AG09309 (cell line): ENCODE data around the gene C1QTNF9B.
"Not testable (repeated sequence)": the region's sequence is repeated elsewhere in the genome, so short reads cannot be mapped to it uniquely, and the experiment has no call there.

ENCODE experiments used
- DNase-seq: peaks from one replicate; pipeline ENCODE4 v3.0.0-alpha.2; 2010; ENCODE audit warnings: low read depth
- H3K4me3 ChIP-seq: 2 replicates; pipeline ENCODE4 v1.5.1; 2011; ENCODE audit warnings: mild to moderate bottlenecking, low read depth, low read length, moderate library complexity; ENCODE audit not compliant: control insufficient read depth
- CTCF ChIP-seq: IDR thresholded peaks from 2 replicates; pipeline ENCODE4 v1.5.1; 2011; ENCODE audit warnings: mild to moderate bottlenecking, low read depth, low read length, inconsistent platforms; ENCODE audit not compliant: insufficient read depth, control insufficient read depth; ENCODE audit errors: missing control alignments

Gene C1QTNF9B

GRCh38 chr13:23899555-23899954 is 2.3 kb upstream of the C1QTNF9B start:
- TF ChIP-seq CTCF, result peak; percentile 55
- no peak overlapping the region for H3K4me3 ChIP-seq
- DNase-seq, result peak; percentile 11

- TF ChIP-seq CTCF, result no peak
- DNase-seq, result no peak
- H3K4me3 ChIP-seq, result no peak overlapping the region
These were observed 799 bp upstream of the C1QTNF9B start for GRCh38 chr13:23898101-23898500.

- not testable (repeated sequence) for H3K4me3 ChIP-seq, DNase-seq
These were observed 2.6 kb downstream of the C1QTNF9B start for GRCh38 chr13:23894746-23895145.

- H3K4me3 ChIP-seq, DNase-seq: not testable (repeated sequence)
These were observed 3.5 kb downstream of the C1QTNF9B start for GRCh38 chr13:23893791-23894190.

GRCh38 chr13:23889615-23890607 is 7.4 kb downstream of the C1QTNF9B start:
- peak; percentile 26 for TF ChIP-seq CTCF
- H3K4me3 ChIP-seq, result peak overlapping the region; percentile 69
- no peak for DNase-seq

GRCh38 chr13:23888658-23889614 is 8.4 kb downstream of the C1QTNF9B start, which contains the start of gene MIPEP:
Gene MIPEP (minus strand): TSS chr13:23889400. CDS start chr13:23889320, 80 bp downstream.
- peak; percentile 68 for DNase-seq
- H3K4me3 ChIP-seq, result peak within 1 kb of the TSS; percentile 69
- peak; percentile 78 for TF ChIP-seq CTCF

GRCh38 chr13:23884361-23884760 is 12.9 kb downstream of the C1QTNF9B start:
- not testable (repeated sequence) for DNase-seq

GRCh38 chr13:23883255-23883654 is 14.0 kb downstream of the C1QTNF9B start:
- no peak for TF ChIP-seq CTCF
- no peak for DNase-seq
- H3K4me3 ChIP-seq, result no peak overlapping the region

More at GRCh38 chr13:23884361-23884760, 12.9 kb downstream of the C1QTNF9B start:
- H3K4me3 ChIP-seq, result not testable (repeated sequence)

- DNase-seq, H3K4me3 ChIP-seq: not testable (repeated sequence)
These were observed 15.9 kb downstream of the C1QTNF9B start for GRCh38 chr13:23881402-23881800.

GRCh38 chr13:23880493-23881401 is 16.6 kb downstream of the C1QTNF9B start:
- DNase-seq, H3K4me3 ChIP-seq: not testable (repeated sequence)
